H9 (cell line): ENCODE data around the gene LRRC63. TPM values are rescaled to one million over a fixed set of nuclear protein-coding genes. Genes with fewer than 3 reads are reported as not detected.

Experiments used
- DNase-seq: peaks from one replicate; pipeline ENCODE4 v3.0.0-alpha.2; 2017
- H2AFZ ChIP-seq: one replicate; pipeline ENCODE4 v1.6.1; 2013; ENCODE audit warnings: mild to moderate bottlenecking, low read length, control low read depth, moderate library complexity
- H2AK5ac ChIP-seq: 2 replicates; pipeline ENCODE4 v1.6.1; 2013; ENCODE audit warnings: low read length, control low read depth, mixed read lengths; ENCODE audit not compliant: insufficient read length
- H2BK120ac ChIP-seq: one replicate; pipeline ENCODE4 v1.6.1; 2013; ENCODE audit warnings: low read depth, mild to moderate bottlenecking, low read length, control low read depth, inconsistent platforms; ENCODE audit not compliant: poor library complexity, severe bottlenecking
- H2BK12ac ChIP-seq: 2 replicates; pipeline ENCODE4 v1.6.1; 2013; ENCODE audit warnings: low read length, control low read depth, mixed read lengths, low read depth; ENCODE audit not compliant: insufficient read length
- H2BK15ac ChIP-seq: 2 replicates; pipeline ENCODE4 v1.6.1; 2013; ENCODE audit warnings: low read depth, low read length, control low read depth
- H2BK20ac ChIP-seq: one replicate; pipeline ENCODE4 v1.6.1; 2013; ENCODE audit warnings: low read depth, mild to moderate bottlenecking, low read length, control low read depth, inconsistent platforms; ENCODE audit not compliant: poor library complexity, severe bottlenecking
- H2BK5ac ChIP-seq: 2 replicates; pipeline ENCODE4 v1.6.1; 2013; ENCODE audit warnings: low read length, control low read depth, mixed read lengths; ENCODE audit not compliant: insufficient read length
- H3K14ac ChIP-seq: 2 replicates; pipeline ENCODE4 v1.6.1; 2013; ENCODE audit warnings: low read length, control low read depth; ENCODE audit not compliant: insufficient read depth
- H3K18ac ChIP-seq: 2 replicates; pipeline ENCODE4 v1.6.1; 2013; ENCODE audit warnings: low read depth, mild to moderate bottlenecking, mixed read lengths, low read length, control low read depth; ENCODE audit not compliant: insufficient read length
- H3K23ac ChIP-seq: 2 replicates; pipeline ENCODE4 v1.6.1; 2013; ENCODE audit warnings: low read length, control low read depth, mixed read lengths, low read depth; ENCODE audit not compliant: insufficient read length
- H3K23me2 ChIP-seq: 2 replicates; pipeline ENCODE4 v1.6.1; 2013; ENCODE audit warnings: low read depth, mild to moderate bottlenecking, mixed read lengths, low read length, control low read depth; ENCODE audit not compliant: insufficient read length, poor library complexity, severe bottlenecking
- H3K27ac ChIP-seq: 2 replicates; pipeline ENCODE4 v1.5.1; 2013; ENCODE audit warnings: low read length, control low read depth, mixed read lengths, low read depth; ENCODE audit not compliant: insufficient read length
- H3K27me3 ChIP-seq: 2 replicates; pipeline ENCODE4 v1.6.1; 2013; ENCODE audit warnings: low read length, control low read depth, inconsistent platforms; ENCODE audit not compliant: insufficient read depth
- H3K4ac ChIP-seq: 2 replicates; pipeline ENCODE4 v1.6.1; 2013; ENCODE audit warnings: low read depth, mild to moderate bottlenecking, control low read depth, inconsistent platforms, low read length, moderate library complexity
- H3K4me1 ChIP-seq: 2 replicates; pipeline ENCODE4 v1.6.1; 2013; ENCODE audit warnings: low read length, control low read depth, inconsistent platforms; ENCODE audit not compliant: insufficient read depth
- H3K4me2 ChIP-seq: 2 replicates; pipeline ENCODE4 v1.6.1; 2013; ENCODE audit warnings: low read length, control low read depth, mixed read lengths; ENCODE audit not compliant: insufficient read length, insufficient read depth
- H3K56ac ChIP-seq: 2 replicates; pipeline ENCODE4 v1.6.1; 2013; ENCODE audit warnings: low read depth, mild to moderate bottlenecking, mixed read lengths, low read length, control low read depth; ENCODE audit not compliant: insufficient read length
- H3K79me1 ChIP-seq: 2 replicates; pipeline ENCODE4 v1.6.1; 2013; ENCODE audit warnings: low read depth, mild to moderate bottlenecking, moderate library complexity, low read length, control low read depth, inconsistent platforms; ENCODE audit not compliant: insufficient read depth, poor library complexity, severe bottlenecking
- H3K79me2 ChIP-seq: 2 replicates; pipeline ENCODE4 v1.6.1; 2013; ENCODE audit warnings: low read length, control low read depth, inconsistent platforms; ENCODE audit not compliant: insufficient read depth
- H3K9ac ChIP-seq: 2 replicates; pipeline ENCODE4 v1.6.1; 2013; ENCODE audit warnings: low read length, control low read depth, mixed read lengths; ENCODE audit not compliant: insufficient read length; ENCODE audit errors: extremely low read depth
- H3K9me3 ChIP-seq: one replicate; pipeline ENCODE4 v1.6.1; 2013; ENCODE audit warnings: low read depth, low read length, inconsistent platforms; ENCODE audit not compliant: control insufficient read depth
- H3T11ph ChIP-seq: one replicate; pipeline ENCODE4 v1.6.1; 2013; ENCODE audit warnings: mild to moderate bottlenecking, low read length, control low read depth, inconsistent platforms
- H4K20me1 ChIP-seq: one replicate; pipeline ENCODE4 v1.6.1; 2013; ENCODE audit not compliant: control insufficient read depth, insufficient read length, insufficient read depth
- H4K5ac ChIP-seq: 2 replicates; pipeline ENCODE4 v1.6.1; 2013; ENCODE audit warnings: low read depth, mild to moderate bottlenecking, mixed read lengths, low read length, control low read depth; ENCODE audit not compliant: insufficient read length
- H4K8ac ChIP-seq: replicated peaks from 2 replicates; pipeline ENCODE4 v1.6.1; 2013; ENCODE audit warnings: low read length, control low read depth, mixed read lengths, low read depth; ENCODE audit not compliant: insufficient read length
- H4K91ac ChIP-seq: 2 replicates; pipeline ENCODE4 v1.6.1; 2013; ENCODE audit warnings: low read depth, mild to moderate bottlenecking, moderate library complexity, mixed read lengths, low read length, control low read depth; ENCODE audit not compliant: insufficient read length
- H3K27ac Mint-ChIP-seq, 3 experiments: 2 replicates in 2 of 3; 3 replicates in 1 of 3; pipeline ENCODE4 v1.8.0; 2020 to 2021; ENCODE audit warnings: mixed read lengths in 3 of 3, mild to moderate bottlenecking in 1 of 3, moderate library complexity in 1 of 3
- H3K27me3 Mint-ChIP-seq: 2 replicates; pipeline ENCODE4 v1.8.0; 2021; ENCODE audit warnings: low read depth, mild to moderate bottlenecking, moderate library complexity, mixed read lengths
- H3K36me3 Mint-ChIP-seq, 3 experiments: 2 replicates in 2 of 3; 3 replicates in 1 of 3; pipeline ENCODE4 v1.8.0; 2020 to 2021; ENCODE audit warnings: low read depth in 3 of 3, mixed read lengths in 3 of 3; ENCODE audit not compliant: insufficient read depth in 1 of 3
- H3K4me1 Mint-ChIP-seq, 2 experiments: 2 replicates each; pipeline ENCODE4 v1.8.0; 2020; ENCODE audit warnings: mixed read lengths in 2 of 2
- H3K4me3 Mint-ChIP-seq, 2 experiments: 2 replicates in 1 of 2; 3 replicates in 1 of 2; pipeline ENCODE4 v1.8.0; 2020 to 2021; ENCODE audit warnings: mild to moderate bottlenecking in 2 of 2, mixed read lengths in 2 of 2, moderate library complexity in 1 of 2
- H3K9me3 Mint-ChIP-seq, 2 experiments: 2 replicates in 1 of 2; 3 replicates in 1 of 2; pipeline ENCODE4 v1.8.0; 2020; ENCODE audit warnings: mild to moderate bottlenecking in 2 of 2, mixed read lengths in 2 of 2, moderate library complexity in 1 of 2
- WGBS: extraction: QIAGEN DNeasy Blood & Tissue Kit; methylation state at CpG from one replicate; pipeline ENCODE4 v1.1.7; 2013; ENCODE audit warnings: missing lambda C conversion rate, low lambda C conversion rate, mixed read lengths; ENCODE audit not compliant: insufficient read length; ENCODE audit errors: extremely low coverage; 5-methylcytosine and 5-hydroxymethylcytosine counted together
- total RNA-seq: library from RNA; stranded (reverse); gene quantifications from 2 replicates; pipeline ENCODE4 v1.2.1, GENCODE V29; 2021
- TF ChIP-seq, protein P1 (sequence below): fragments of 200-600 bp; sonication (generic); conservative IDR thresholded peaks from 3 replicates; pipeline ENCODE4 v1.8.0; 2021; ENCODE audit warnings: antibody characterized with exemption, mild to moderate bottlenecking

Gene LRRC63
- total RNA-seq, 1 experiment from 2014 or later, result not detected

DNA sequence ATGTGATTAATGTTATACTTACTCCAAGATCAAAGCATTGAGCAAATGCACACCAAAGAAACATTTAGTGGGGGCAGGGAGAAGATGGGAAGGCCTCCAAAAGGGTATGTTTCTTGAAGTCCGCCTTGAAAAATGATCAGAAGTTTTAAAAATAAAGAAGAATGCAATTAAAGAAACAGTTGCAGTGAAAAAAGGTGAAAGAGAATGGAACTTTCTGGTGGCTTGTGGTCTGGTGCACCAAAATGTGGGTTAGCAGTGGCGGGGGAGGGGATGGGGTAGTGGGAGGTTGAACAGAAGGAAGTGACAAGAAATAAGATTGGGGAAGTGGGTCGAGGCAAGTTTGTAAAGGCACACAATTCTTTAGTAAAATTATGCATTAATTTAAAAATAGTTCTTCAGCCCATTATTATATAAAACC lies 32.2 kb upstream of the LRRC63 start:
- no peak for DNase-seq
- H2BK120ac ChIP-seq, result no peak overlapping the region
- H3K14ac ChIP-seq, result no peak overlapping the region
- H3K18ac ChIP-seq, result no peak overlapping the region
- no peaks in the 10 kb centered on the region for H4K20me1 ChIP-seq
- H2AFZ ChIP-seq, result no peak overlapping the region
- no peak overlapping the region for H3K9ac ChIP-seq
- TF ChIP-seq, protein P1, sequence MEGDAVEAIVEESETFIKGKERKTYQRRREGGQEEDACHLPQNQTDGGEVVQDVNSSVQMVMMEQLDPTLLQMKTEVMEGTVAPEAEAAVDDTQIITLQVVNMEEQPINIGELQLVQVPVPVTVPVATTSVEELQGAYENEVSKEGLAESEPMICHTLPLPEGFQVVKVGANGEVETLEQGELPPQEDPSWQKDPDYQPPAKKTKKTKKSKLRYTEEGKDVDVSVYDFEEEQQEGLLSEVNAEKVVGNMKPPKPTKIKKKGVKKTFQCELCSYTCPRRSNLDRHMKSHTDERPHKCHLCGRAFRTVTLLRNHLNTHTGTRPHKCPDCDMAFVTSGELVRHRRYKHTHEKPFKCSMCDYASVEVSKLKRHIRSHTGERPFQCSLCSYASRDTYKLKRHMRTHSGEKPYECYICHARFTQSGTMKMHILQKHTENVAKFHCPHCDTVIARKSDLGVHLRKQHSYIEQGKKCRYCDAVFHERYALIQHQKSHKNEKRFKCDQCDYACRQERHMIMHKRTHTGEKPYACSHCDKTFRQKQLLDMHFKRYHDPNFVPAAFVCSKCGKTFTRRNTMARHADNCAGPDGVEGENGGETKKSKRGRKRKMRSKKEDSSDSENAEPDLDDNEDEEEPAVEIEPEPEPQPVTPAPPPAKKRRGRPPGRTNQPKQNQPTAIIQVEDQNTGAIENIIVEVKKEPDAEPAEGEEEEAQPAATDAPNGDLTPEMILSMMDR, result no peak
- H4K5ac ChIP-seq, result no peak overlapping the region
- H3K27me3 Mint-ChIP-seq, result no peaks in the 10 kb centered on the region; the same call in 1 of the 2 replicates
- H3K36me3 Mint-ChIP-seq, result no peaks in the 10 kb centered on the region
- no peaks in the 10 kb centered on the region for H3K9me3 Mint-ChIP-seq
- H2AK5ac ChIP-seq, result no peak overlapping the region
- H3K79me1 ChIP-seq, result no peaks in the 10 kb centered on the region
- H3K4me3 Mint-ChIP-seq, result no peak overlapping the region
- H3K4ac ChIP-seq, result no peak overlapping the region
- no peak overlapping the region for H4K8ac ChIP-seq
- H4K91ac ChIP-seq, result no peak overlapping the region
- H3K56ac ChIP-seq, result no peak overlapping the region
- H2BK12ac ChIP-seq, result no peak overlapping the region
- no peak overlapping the region for H3K27ac ChIP-seq
- no peaks in the 10 kb centered on the region for H3K27me3 ChIP-seq
- no peaks in the 10 kb centered on the region for H3K79me2 ChIP-seq
- no CpG with 5 or more reads among the region's 3 CpGs for WGBS
- H3K4me2 ChIP-seq, result no peak overlapping the region
- H2BK5ac ChIP-seq, result no peak overlapping the region
- H3K4me1 Mint-ChIP-seq, result peaks cover 2 to 10% of the 10 kb centered on the region in 2 experiments
- H3K9me3 ChIP-seq, result no peaks in the 10 kb centered on the region
- H2BK15ac ChIP-seq, result no peak overlapping the region
- no peak overlapping the region for H3T11ph ChIP-seq
- H2BK20ac ChIP-seq, result no peak overlapping the region
- no peaks in the 10 kb centered on the region for H3K23me2 ChIP-seq
- no peak overlapping the region for H3K23ac ChIP-seq
- no peak overlapping the region for H3K27ac Mint-ChIP-seq
- peaks cover 3% of the 10 kb centered on the region; the same call in 1 of the 2 replicates for H3K4me1 ChIP-seq
